Neural cell (in vitro differentiated cells): ENCODE measurements around the gene NTRK2. TPM values are rescaled to one million over a fixed set of nuclear protein-coding genes. Genes with fewer than 3 reads are reported as not detected.

ENCODE experiments used
- H2AFZ ChIP-seq: fragments of 200-600, 300-800 bp; sonication (generic), shearing (Covaris generic); 2 replicates; pipeline ENCODE4 v1.6.0; 2014; ENCODE audit warnings: low read depth, mild to moderate bottlenecking, antibody characterized with exemption, low read length, moderate library complexity
- H3F3A ChIP-seq: fragments of 200-600 bp; shearing (Covaris generic); 2 replicates; pipeline ENCODE4 v1.6.1; 2016; ENCODE audit warnings: mild to moderate bottlenecking, moderate library complexity, mixed read lengths, antibody characterized with exemption, low read length; ENCODE audit not compliant: insufficient read depth, poor library complexity, severe bottlenecking
- H3K27ac ChIP-seq: fragments of 200-600, 300-800 bp; sonication (generic), shearing (Covaris generic); 2 replicates; pipeline ENCODE4 v1.5.1; 2014; ENCODE audit warnings: mild to moderate bottlenecking, low read length, moderate library complexity
- H3K27me3 ChIP-seq: fragments of 300-800, 200-600 bp; sonication (generic), shearing (Covaris generic); 2 replicates; pipeline ENCODE4 v1.6.0; 2014; ENCODE audit warnings: mild to moderate bottlenecking, low read depth, low read length, moderate library complexity; ENCODE audit not compliant: insufficient read depth
- H3K36me3 ChIP-seq: fragments of 300-800, 200-600 bp; sonication (generic), shearing (Covaris generic); 2 replicates; pipeline ENCODE4 v1.5.1; 2014; ENCODE audit warnings: mild to moderate bottlenecking, antibody characterized with exemption, low read length, moderate library complexity; ENCODE audit not compliant: insufficient read depth
- H3K4me2 ChIP-seq: fragments of 300-800, 200-600 bp; sonication (generic), shearing (Covaris generic); 2 replicates; pipeline ENCODE4 v1.6.0; 2014; ENCODE audit warnings: mild to moderate bottlenecking, low read length
- H3K4me3 ChIP-seq: fragments of 300-800, 200-600 bp; sonication (generic), shearing (Covaris generic); 2 replicates; pipeline ENCODE4 v1.5.1; 2014; ENCODE audit warnings: mild to moderate bottlenecking, low read length, moderate library complexity
- H3K79me2 ChIP-seq: fragments of 200-600 bp; shearing (Covaris generic); replicated peaks from 2 replicates; pipeline ENCODE4 v1.6.0; 2014; ENCODE audit warnings: mild to moderate bottlenecking, low read length, moderate library complexity; ENCODE audit not compliant: insufficient read depth
- H3K9ac ChIP-seq: fragments of 300-800, 200-600 bp; sonication (generic), shearing (Covaris generic); 2 replicates; pipeline ENCODE4 v1.6.1; 2016; ENCODE audit warnings: mild to moderate bottlenecking, low read length, mixed read lengths
- H3K9me2 ChIP-seq: fragments of 200-600 bp; shearing (Covaris generic); 2 replicates; pipeline ENCODE4 v1.6.1; 2016; ENCODE audit warnings: mild to moderate bottlenecking, low read length, mixed read lengths; ENCODE audit not compliant: insufficient read depth
- H3K9me3 ChIP-seq: fragments of 200-600, 300-800 bp; sonication (generic), shearing (Covaris generic); 2 replicates; pipeline ENCODE4 v1.6.1; 2016; ENCODE audit warnings: mild to moderate bottlenecking, mixed run types, low read length, moderate library complexity, mixed read lengths
- H4K20me1 ChIP-seq: fragments of 200-600 bp; shearing (Covaris generic); 2 replicates; pipeline ENCODE4 v1.6.1; 2016; ENCODE audit warnings: mild to moderate bottlenecking, mixed run types; ENCODE audit not compliant: insufficient read depth
- EP300 ChIP-seq: fragments of 450-650 bp; conservative IDR thresholded peaks from 2 replicates; pipeline ENCODE4 v1.6.1; 2014; ENCODE audit warnings: antibody characterized with exemption, mild to moderate bottlenecking, moderate library complexity; ENCODE audit not compliant: poor library complexity, severe bottlenecking
- EZH2 ChIP-seq: fragments of 200-600, 300-800 bp; shearing (Covaris generic), sonication (generic); IDR thresholded peaks from 2 replicates; pipeline ENCODE4 v1.6.1; 2014; ENCODE audit warnings: antibody characterized with exemption, low read length, borderline replicate concordance, mild to moderate bottlenecking; ENCODE audit not compliant: insufficient read depth, poor library complexity, severe bottlenecking
- MXI1 ChIP-seq: fragments of 450-650 bp; conservative IDR thresholded peaks from 2 replicates; pipeline ENCODE4 v1.6.1; 2014; ENCODE audit warnings: antibody characterized with exemption, mild to moderate bottlenecking; ENCODE audit not compliant: poor library complexity, severe bottlenecking
- POLR2AphosphoS5 ChIP-seq: IDR thresholded peaks from 2 replicates; pipeline ENCODE4 v1.6.1; 2012
- RAD21 ChIP-seq: fragments of 450-650 bp; conservative IDR thresholded peaks from 2 replicates; pipeline ENCODE4 v1.6.1; 2014; ENCODE audit warnings: antibody characterized with exemption, mild to moderate bottlenecking, moderate library complexity
- SMC3 ChIP-seq: fragments of 450-650 bp; conservative IDR thresholded peaks from 2 replicates; pipeline ENCODE4 v1.6.1; 2014; ENCODE audit warnings: antibody characterized with exemption, mild to moderate bottlenecking, moderate library complexity; ENCODE audit not compliant: poor library complexity
- TAF1 ChIP-seq: IDR thresholded peaks from 2 replicates; pipeline ENCODE4 v1.6.1; 2012; ENCODE audit warnings: low read depth
- polyA plus RNA-seq: library from polyadenylated mRNA; depleted of rRNA; stranded (reverse); fragments of >200 nt; gene quantifications from 2 replicates; pipeline ENCODE4 v1.2.3, GENCODE V29; 2014
- TF ChIP-seq, protein P1 (sequence below): IDR thresholded peaks from 2 replicates; pipeline ENCODE4 v1.6.1; 2012; ENCODE audit warnings: borderline replicate concordance
- TF ChIP-seq, protein P2 (sequence below): fragments of 450-650 bp; IDR thresholded peaks from 2 replicates; pipeline ENCODE4 v1.5.1; 2014; ENCODE audit warnings: antibody characterized with exemption, mild to moderate bottlenecking, moderate library complexity; ENCODE audit not compliant: poor library complexity, severe bottlenecking

Gene NTRK2
- polyA plus RNA-seq, 1 donor from 2014 or later: 14.2 TPM

DNA sequence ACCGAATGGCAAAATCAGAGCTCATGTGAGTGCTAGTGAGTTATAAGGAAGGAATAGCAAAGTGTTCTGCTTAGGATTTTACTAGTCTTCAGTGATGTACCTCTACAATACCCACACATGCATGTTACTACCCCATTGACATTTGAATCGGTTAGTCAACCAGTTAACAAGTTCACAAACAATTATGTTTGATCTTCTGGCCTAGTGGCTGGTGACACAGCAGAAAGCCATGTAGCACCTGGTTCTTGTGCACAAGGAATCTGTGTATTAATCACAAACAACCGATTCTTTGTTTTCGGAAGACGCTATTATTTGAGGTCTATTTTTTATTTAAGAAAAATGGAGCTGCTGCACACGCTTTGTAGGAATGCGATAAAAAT lies 41.9 kb downstream of the NTRK2 start:
- H3K9me3 ChIP-seq: no peaks in the 10 kb centered on the region
- no peak overlapping the region for H2AFZ ChIP-seq
- H3K79me2 ChIP-seq: no peaks in the 10 kb centered on the region
- H3K27me3 ChIP-seq: no peaks in the 10 kb centered on the region
- no peak overlapping the region for H3K27ac ChIP-seq
- H3K4me3 ChIP-seq: no peak overlapping the region
- TF ChIP-seq EZH2 (no peak), RAD21 (no peak), MXI1 (no peak), SMC3 (no peak), EP300 (no peak), TAF1 (no peak), POLR2AphosphoS5 (no peak)
- TF ChIP-seq, protein P1, sequence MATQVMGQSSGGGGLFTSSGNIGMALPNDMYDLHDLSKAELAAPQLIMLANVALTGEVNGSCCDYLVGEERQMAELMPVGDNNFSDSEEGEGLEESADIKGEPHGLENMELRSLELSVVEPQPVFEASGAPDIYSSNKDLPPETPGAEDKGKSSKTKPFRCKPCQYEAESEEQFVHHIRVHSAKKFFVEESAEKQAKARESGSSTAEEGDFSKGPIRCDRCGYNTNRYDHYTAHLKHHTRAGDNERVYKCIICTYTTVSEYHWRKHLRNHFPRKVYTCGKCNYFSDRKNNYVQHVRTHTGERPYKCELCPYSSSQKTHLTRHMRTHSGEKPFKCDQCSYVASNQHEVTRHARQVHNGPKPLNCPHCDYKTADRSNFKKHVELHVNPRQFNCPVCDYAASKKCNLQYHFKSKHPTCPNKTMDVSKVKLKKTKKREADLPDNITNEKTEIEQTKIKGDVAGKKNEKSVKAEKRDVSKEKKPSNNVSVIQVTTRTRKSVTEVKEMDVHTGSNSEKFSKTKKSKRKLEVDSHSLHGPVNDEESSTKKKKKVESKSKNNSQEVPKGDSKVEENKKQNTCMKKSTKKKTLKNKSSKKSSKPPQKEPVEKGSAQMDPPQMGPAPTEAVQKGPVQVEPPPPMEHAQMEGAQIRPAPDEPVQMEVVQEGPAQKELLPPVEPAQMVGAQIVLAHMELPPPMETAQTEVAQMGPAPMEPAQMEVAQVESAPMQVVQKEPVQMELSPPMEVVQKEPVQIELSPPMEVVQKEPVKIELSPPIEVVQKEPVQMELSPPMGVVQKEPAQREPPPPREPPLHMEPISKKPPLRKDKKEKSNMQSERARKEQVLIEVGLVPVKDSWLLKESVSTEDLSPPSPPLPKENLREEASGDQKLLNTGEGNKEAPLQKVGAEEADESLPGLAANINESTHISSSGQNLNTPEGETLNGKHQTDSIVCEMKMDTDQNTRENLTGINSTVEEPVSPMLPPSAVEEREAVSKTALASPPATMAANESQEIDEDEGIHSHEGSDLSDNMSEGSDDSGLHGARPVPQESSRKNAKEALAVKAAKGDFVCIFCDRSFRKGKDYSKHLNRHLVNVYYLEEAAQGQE: no peak
- TF ChIP-seq, protein P2, sequence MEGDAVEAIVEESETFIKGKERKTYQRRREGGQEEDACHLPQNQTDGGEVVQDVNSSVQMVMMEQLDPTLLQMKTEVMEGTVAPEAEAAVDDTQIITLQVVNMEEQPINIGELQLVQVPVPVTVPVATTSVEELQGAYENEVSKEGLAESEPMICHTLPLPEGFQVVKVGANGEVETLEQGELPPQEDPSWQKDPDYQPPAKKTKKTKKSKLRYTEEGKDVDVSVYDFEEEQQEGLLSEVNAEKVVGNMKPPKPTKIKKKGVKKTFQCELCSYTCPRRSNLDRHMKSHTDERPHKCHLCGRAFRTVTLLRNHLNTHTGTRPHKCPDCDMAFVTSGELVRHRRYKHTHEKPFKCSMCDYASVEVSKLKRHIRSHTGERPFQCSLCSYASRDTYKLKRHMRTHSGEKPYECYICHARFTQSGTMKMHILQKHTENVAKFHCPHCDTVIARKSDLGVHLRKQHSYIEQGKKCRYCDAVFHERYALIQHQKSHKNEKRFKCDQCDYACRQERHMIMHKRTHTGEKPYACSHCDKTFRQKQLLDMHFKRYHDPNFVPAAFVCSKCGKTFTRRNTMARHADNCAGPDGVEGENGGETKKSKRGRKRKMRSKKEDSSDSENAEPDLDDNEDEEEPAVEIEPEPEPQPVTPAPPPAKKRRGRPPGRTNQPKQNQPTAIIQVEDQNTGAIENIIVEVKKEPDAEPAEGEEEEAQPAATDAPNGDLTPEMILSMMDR: no peak
- H3K9ac ChIP-seq: no peak overlapping the region
- H3F3A ChIP-seq: no peaks in the 10 kb centered on the region
- no peaks in the 10 kb centered on the region for H3K36me3 ChIP-seq
- H3K4me2 ChIP-seq: no peak overlapping the region
- H4K20me1 ChIP-seq: no peaks in the 10 kb centered on the region
- H3K9me2 ChIP-seq: no peaks in the 10 kb centered on the region

DNA sequence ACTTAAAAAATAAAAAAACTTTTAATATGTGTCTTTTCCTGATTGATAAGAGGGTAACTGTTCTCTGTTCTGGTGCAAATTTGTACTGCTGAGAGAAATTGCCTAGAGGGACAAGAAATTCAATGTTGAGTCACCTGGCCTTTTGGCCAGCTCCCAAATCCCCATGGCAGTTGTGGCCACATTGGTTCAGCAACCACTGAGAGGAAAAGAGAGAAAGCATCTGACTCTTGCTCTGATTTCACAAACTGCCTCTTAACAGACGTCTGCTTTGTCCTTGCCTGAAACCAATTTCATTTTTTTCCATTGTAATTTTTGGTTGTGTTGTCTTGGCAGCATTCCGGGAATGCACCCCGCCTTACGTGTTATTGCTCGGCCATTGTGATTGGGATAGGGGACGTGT lies 42.4 kb downstream of the NTRK2 start:
- no peak overlapping the region for H3K4me2 ChIP-seq
- H3K4me3 ChIP-seq: no peak overlapping the region
- no peaks in the 10 kb centered on the region for H4K20me1 ChIP-seq
- H2AFZ ChIP-seq: no peak overlapping the region
- H3K27ac ChIP-seq: no peak overlapping the region
- no peak for TF ChIP-seq RAD21
- no peak overlapping the region for H3K9ac ChIP-seq
- H3F3A ChIP-seq: no peaks in the 10 kb centered on the region
- H3K27me3 ChIP-seq: no peaks in the 10 kb centered on the region
- H3K9me2 ChIP-seq: no peaks in the 10 kb centered on the region
- no peaks in the 10 kb centered on the region for H3K79me2 ChIP-seq
- H3K36me3 ChIP-seq: no peaks in the 10 kb centered on the region
- no peaks in the 10 kb centered on the region for H3K9me3 ChIP-seq

DNA sequence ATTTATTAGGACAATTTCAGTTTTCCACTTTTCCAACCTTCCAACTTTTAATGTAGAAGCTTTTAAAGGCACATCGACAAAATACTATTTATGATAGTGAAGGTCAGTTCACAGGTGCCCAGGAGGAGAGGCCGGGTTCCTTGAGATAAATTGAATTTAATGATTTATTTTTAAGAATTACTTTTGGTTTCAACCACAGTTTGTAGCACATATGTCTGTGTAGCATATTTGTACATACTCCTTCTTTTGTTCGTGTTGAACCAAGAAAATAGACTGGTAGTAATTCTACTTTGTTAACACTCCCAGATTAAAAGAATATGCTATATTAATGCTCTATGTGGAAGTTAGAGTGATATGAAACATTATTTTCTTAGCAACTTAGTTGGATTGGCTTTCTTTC lies 46.7 kb downstream of the NTRK2 start:
- Histone ChIP-seq H3K4me2 (no peak overlapping the region), H3K27me3 (no peaks in the 10 kb centered on the region), H3K9me2 (no peaks in the 10 kb centered on the region), H3F3A (no peaks in the 10 kb centered on the region), H3K27ac (no peak overlapping the region), H3K9ac (no peak overlapping the region), H2AFZ (no peak overlapping the region), H4K20me1 (no peaks in the 10 kb centered on the region), H3K4me3 (no peak overlapping the region), H3K79me2 (no peaks in the 10 kb centered on the region), H3K36me3 (no peaks in the 10 kb centered on the region), H3K9me3 (no peaks in the 10 kb centered on the region)
- TF ChIP-seq TAF1: no peak
- no peak for TF ChIP-seq SMC3
- no peak for TF ChIP-seq EP300
- TF ChIP-seq EZH2: no peak
- TF ChIP-seq, protein P2: no peak
- TF ChIP-seq RAD21: no peak
- TF ChIP-seq POLR2AphosphoS5: no peak
- no peak for TF ChIP-seq MXI1
- TF ChIP-seq, protein P1: no peak
